Measurements from ENCODE around the gene CDCP2.

Gene CDCP2

DNA sequence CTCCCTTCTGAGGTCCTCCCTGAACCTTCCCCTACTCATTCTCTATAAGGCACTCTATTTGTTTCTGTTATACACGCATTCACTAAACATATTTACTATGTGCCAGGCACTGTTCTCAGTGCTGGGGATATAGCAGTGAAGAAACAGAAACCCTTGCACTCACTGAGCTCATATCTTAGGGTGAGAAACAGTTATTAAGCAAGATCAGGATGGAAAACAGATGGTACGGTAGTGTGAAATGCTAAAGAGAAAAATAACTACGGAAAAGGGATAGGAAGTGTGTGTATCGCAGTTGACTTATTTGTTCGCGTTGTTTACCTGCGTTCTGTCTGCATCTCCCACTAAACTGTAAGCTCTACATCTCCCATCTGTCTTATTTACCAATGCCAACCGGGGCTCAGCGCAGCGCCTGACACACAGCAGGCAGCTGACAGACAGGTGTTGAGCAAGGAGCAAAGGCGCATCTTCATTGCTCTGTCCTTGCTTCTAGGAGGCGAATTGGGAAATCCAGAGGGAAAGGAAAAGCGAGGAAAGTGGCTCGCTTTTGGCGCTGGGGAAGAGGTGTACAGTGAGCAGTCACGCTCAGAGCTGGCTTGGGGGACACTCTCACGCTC lies 46.5 kb upstream of the CDCP2 start (continued):
- TF ChIP-seq, protein P1, sequence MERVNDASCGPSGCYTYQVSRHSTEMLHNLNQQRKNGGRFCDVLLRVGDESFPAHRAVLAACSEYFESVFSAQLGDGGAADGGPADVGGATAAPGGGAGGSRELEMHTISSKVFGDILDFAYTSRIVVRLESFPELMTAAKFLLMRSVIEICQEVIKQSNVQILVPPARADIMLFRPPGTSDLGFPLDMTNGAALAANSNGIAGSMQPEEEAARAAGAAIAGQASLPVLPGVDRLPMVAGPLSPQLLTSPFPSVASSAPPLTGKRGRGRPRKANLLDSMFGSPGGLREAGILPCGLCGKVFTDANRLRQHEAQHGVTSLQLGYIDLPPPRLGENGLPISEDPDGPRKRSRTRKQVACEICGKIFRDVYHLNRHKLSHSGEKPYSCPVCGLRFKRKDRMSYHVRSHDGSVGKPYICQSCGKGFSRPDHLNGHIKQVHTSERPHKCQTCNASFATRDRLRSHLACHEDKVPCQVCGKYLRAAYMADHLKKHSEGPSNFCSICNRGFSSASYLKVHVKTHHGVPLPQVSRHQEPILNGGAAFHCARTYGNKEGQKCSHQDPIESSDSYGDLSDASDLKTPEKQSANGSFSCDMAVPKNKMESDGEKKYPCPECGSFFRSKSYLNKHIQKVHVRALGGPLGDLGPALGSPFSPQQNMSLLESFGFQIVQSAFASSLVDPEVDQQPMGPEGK (CRISPR knock-in tag; IDR thresholded peaks at IDR 0.05; ENCODE audit: borderline replicate concordance) = no peak
- no peak for TF ChIP-seq CSDC2 (CRISPR knock-in tag; IDR thresholded peaks at IDR 0.05)
- no peak for TF ChIP-seq ZC3H10 (CRISPR knock-in tag; IDR thresholded peaks at IDR 0.05)
- TF ChIP-seq SNAI2 (CRISPR knock-in tag; IDR thresholded peaks at IDR 0.05) = no peak
- TF ChIP-seq, protein P2, sequence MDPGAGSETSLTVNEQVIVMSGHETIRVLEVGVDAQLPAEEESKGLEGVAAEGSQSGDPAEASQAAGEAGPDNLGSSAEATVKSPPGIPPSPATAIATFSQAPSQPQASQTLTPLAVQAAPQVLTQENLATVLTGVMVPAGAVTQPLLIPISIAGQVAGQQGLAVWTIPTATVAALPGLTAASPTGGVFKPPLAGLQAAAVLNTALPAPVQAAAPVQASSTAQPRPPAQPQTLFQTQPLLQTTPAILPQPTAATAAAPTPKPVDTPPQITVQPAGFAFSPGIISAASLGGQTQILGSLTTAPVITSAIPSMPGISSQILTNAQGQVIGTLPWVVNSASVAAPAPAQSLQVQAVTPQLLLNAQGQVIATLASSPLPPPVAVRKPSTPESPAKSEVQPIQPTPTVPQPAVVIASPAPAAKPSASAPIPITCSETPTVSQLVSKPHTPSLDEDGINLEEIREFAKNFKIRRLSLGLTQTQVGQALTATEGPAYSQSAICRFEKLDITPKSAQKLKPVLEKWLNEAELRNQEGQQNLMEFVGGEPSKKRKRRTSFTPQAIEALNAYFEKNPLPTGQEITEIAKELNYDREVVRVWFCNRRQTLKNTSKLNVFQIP (CRISPR knock-in tag; IDR thresholded peaks at IDR 0.05; ENCODE audit: borderline replicate concordance, low read depth) = no peak
- no peak for TF ChIP-seq RARB (CRISPR knock-in tag; IDR thresholded peaks at IDR 0.05)

DNA sequence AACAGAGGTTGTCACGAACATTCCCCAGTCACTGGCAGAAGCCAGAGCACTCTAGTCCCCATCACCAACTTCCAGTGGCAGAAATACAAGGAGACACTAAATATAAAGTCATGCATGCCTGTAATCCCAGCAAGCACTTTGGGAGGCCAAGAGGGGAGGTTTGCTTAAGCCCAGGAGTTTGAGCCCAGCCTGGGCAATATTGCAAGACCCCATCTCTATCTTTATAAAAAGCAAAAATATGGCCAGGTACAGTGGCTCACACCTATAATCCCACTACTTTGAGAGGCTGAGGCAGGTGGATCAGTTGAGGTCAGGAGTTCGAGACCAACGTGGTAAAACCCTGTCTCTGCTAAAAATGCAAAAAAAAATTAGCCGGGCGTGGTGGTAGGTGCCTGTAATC lies 40.7 kb upstream of the CDCP2 start:
- no peak for ATAC-seq
- TF ChIP-seq RARB (CRISPR knock-in tag; IDR thresholded peaks at IDR 0.05) = no peak

DNA sequence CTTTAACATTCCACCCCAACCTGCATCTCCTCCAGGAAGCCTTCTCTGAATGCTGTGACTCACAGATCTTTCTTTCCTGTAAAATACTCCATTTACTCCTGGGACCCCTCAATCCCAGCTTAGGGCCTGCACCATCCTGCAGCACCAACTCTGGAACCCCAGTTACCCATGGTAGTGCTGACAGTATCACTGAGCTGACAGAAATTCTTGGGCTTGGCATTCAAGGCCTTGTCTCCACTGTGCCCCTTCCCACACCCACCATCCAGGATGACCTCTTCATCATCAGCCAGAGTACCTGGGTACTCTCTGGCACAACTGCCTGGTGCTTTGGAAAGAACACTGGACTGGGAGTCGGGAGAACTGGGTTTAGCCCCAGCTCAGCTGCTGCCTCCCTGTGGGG lies 38.7 kb upstream of the CDCP2 start:
- ATAC-seq = no peak
- TF ChIP-seq GLIS3 (CRISPR knock-in tag; IDR thresholded peaks at IDR 0.05) (no peak), PPARA (CRISPR knock-in tag; IDR thresholded peaks at IDR 0.05; ENCODE audit: borderline replicate concordance) (no peak), TOX (CRISPR knock-in tag; IDR thresholded peaks at IDR 0.05; ENCODE audit: borderline replicate concordance) (no peak), SNAI2 (CRISPR knock-in tag; IDR thresholded peaks at IDR 0.05) (no peak), RARB (CRISPR knock-in tag; IDR thresholded peaks at IDR 0.05) (no peak), ZFP30 (CRISPR knock-in tag; IDR thresholded peaks at IDR 0.05) (no peak), ZC3H10 (CRISPR knock-in tag; IDR thresholded peaks at IDR 0.05) (no peak), ARNTL (CRISPR knock-in tag; IDR thresholded peaks at IDR 0.05; ENCODE audit: borderline replicate concordance, low read depth) (no peak), ZNF70 (CRISPR knock-in tag; IDR thresholded peaks at IDR 0.05) (no peak), ISL1 (CRISPR knock-in tag; IDR thresholded peaks at IDR 0.05) (no peak), ESRRG (CRISPR knock-in tag; IDR thresholded peaks at IDR 0.05) (no peak), BACH2 (CRISPR knock-in tag; IDR thresholded peaks at IDR 0.05; ENCODE audit: borderline replicate concordance) (no peak), ZFP3 (CRISPR knock-in tag; IDR thresholded peaks at IDR 0.05) (no peak), ZNF565 (CRISPR knock-in tag; conservative IDR thresholded peaks at IDR 0.05; ENCODE audit: low read depth) (no peak)
- TF ChIP-seq, protein P3, sequence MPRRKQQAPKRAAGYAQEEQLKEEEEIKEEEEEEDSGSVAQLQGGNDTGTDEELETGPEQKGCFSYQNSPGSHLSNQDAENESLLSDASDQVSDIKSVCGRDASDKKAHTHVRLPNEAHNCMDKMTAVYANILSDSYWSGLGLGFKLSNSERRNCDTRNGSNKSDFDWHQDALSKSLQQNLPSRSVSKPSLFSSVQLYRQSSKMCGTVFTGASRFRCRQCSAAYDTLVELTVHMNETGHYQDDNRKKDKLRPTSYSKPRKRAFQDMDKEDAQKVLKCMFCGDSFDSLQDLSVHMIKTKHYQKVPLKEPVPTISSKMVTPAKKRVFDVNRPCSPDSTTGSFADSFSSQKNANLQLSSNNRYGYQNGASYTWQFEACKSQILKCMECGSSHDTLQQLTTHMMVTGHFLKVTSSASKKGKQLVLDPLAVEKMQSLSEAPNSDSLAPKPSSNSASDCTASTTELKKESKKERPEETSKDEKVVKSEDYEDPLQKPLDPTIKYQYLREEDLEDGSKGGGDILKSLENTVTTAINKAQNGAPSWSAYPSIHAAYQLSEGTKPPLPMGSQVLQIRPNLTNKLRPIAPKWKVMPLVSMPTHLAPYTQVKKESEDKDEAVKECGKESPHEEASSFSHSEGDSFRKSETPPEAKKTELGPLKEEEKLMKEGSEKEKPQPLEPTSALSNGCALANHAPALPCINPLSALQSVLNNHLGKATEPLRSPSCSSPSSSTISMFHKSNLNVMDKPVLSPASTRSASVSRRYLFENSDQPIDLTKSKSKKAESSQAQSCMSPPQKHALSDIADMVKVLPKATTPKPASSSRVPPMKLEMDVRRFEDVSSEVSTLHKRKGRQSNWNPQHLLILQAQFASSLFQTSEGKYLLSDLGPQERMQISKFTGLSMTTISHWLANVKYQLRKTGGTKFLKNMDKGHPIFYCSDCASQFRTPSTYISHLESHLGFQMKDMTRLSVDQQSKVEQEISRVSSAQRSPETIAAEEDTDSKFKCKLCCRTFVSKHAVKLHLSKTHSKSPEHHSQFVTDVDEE (CRISPR knock-in tag; IDR thresholded peaks at IDR 0.05) = no peak
- TF ChIP-seq, protein P4, sequence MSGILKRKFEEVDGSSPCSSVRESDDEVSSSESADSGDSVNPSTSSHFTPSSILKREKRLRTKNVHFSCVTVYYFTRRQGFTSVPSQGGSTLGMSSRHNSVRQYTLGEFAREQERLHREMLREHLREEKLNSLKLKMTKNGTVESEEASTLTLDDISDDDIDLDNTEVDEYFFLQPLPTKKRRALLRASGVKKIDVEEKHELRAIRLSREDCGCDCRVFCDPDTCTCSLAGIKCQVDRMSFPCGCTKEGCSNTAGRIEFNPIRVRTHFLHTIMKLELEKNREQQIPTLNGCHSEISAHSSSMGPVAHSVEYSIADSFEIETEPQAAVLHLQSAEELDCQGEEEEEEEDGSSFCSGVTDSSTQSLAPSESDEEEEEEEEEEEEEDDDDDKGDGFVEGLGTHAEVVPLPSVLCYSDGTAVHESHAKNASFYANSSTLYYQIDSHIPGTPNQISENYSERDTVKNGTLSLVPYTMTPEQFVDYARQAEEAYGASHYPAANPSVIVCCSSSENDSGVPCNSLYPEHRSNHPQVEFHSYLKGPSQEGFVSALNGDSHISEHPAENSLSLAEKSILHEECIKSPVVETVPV (CRISPR knock-in tag; IDR thresholded peaks at IDR 0.05) = no peak
- TF ChIP-seq, protein P2 (CRISPR knock-in tag; IDR thresholded peaks at IDR 0.05; ENCODE audit: borderline replicate concordance, low read depth) = no peak
- TF ChIP-seq, protein P5, sequence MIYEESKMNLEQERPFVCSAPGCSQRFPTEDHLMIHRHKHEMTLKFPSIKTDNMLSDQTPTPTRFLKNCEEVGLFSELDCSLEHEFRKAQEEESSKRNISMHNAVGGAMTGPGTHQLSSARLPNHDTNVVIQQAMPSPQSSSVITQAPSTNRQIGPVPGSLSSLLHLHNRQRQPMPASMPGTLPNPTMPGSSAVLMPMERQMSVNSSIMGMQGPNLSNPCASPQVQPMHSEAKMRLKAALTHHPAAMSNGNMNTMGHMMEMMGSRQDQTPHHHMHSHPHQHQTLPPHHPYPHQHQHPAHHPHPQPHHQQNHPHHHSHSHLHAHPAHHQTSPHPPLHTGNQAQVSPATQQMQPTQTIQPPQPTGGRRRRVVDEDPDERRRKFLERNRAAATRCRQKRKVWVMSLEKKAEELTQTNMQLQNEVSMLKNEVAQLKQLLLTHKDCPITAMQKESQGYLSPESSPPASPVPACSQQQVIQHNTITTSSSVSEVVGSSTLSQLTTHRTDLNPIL (CRISPR knock-in tag; IDR thresholded peaks at IDR 0.05; ENCODE audit: low read depth) = no peak

Measured in SK-N-SH treated with all-trans-retinoic acid at 6 μM for 48 hours (cell line).